Sigmoid colon (tissue), 4 donors: ENCODE measurements around the gene SOBP.
"Not testable (repeated sequence)": the region's sequence is repeated elsewhere in the genome, so short reads cannot be mapped to it uniquely, and the experiment has no call there.

Experiments
- EP300 ChIP-seq, 4 donors: sonication (generic); formaldehyde crosslinking; IDR thresholded peaks; one replicate each; pipeline ENCODE4 v1.6.1; 2017; ENCODE audit warnings: antibody characterized with exemption in 4 of 4
- POLR2A ChIP-seq, 2 donors: fragments of 450-650 bp; IDR thresholded peaks; one replicate each; pipeline ENCODE4 v1.6.1; 2016; ENCODE audit warnings: antibody characterized with exemption in 2 of 2, mild to moderate bottlenecking in 2 of 2, moderate library complexity in 2 of 2
- POLR2AphosphoS5 ChIP-seq, 4 donors: sonication (generic); formaldehyde crosslinking; IDR thresholded peaks; one replicate each; pipeline ENCODE4 v1.6.1; 2017; ENCODE audit warnings: antibody characterized with exemption in 4 of 4
- TF ChIP-seq, protein P1 (sequence below), 4 experiments: fragments of 450-650 bp in 3 of 4; fragments of 200-600 bp in 1 of 4; IDR thresholded peaks; one replicate each; pipeline ENCODE4 v1.5.1; 2016 to 2019; ENCODE audit warnings: antibody characterized with exemption in 4 of 4, mild to moderate bottlenecking in 3 of 4, moderate library complexity in 2 of 4

DNA sequence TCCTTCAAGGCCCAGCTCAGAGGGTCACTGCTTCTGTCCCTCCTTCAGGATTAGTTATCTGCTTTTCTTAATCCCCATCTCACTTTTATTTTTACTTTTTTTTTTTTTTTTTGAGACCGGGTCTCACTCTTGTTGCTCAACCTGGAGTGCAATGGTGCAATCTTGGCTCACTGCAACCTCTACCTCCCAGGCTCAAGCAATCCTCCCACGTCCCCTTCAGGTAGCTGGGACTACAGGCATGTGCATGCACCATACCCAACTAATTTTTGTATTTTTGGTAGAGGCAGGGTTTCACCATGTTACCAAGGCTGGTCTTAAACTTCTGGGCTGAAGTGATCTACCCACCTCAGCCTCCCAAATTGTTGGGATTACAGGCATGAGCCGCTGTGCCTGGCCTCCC lies 14.1 kb upstream of the SOBP start:
- not testable (repeated sequence) for TF ChIP-seq POLR2AphosphoS5, EP300, POLR2A (IDR thresholded peaks at IDR 0.05)
- TF ChIP-seq, protein P1, sequence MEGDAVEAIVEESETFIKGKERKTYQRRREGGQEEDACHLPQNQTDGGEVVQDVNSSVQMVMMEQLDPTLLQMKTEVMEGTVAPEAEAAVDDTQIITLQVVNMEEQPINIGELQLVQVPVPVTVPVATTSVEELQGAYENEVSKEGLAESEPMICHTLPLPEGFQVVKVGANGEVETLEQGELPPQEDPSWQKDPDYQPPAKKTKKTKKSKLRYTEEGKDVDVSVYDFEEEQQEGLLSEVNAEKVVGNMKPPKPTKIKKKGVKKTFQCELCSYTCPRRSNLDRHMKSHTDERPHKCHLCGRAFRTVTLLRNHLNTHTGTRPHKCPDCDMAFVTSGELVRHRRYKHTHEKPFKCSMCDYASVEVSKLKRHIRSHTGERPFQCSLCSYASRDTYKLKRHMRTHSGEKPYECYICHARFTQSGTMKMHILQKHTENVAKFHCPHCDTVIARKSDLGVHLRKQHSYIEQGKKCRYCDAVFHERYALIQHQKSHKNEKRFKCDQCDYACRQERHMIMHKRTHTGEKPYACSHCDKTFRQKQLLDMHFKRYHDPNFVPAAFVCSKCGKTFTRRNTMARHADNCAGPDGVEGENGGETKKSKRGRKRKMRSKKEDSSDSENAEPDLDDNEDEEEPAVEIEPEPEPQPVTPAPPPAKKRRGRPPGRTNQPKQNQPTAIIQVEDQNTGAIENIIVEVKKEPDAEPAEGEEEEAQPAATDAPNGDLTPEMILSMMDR (IDR thresholded peaks at IDR 0.05): not testable (repeated sequence)
